IPS-NIHi11 (cell line): Measurements from ENCODE around the gene TENT4A.
"Not testable (repeated sequence)": the region's sequence is repeated elsewhere in the genome, so short reads cannot be mapped to it uniquely, and the experiment has no call there.

Source experiments
- DNase-seq: peaks from one replicate; pipeline ENCODE4 v3.0.0; 2012; ENCODE audit warnings: mixed read lengths, low spot score

The TENT4A gene

DNA sequence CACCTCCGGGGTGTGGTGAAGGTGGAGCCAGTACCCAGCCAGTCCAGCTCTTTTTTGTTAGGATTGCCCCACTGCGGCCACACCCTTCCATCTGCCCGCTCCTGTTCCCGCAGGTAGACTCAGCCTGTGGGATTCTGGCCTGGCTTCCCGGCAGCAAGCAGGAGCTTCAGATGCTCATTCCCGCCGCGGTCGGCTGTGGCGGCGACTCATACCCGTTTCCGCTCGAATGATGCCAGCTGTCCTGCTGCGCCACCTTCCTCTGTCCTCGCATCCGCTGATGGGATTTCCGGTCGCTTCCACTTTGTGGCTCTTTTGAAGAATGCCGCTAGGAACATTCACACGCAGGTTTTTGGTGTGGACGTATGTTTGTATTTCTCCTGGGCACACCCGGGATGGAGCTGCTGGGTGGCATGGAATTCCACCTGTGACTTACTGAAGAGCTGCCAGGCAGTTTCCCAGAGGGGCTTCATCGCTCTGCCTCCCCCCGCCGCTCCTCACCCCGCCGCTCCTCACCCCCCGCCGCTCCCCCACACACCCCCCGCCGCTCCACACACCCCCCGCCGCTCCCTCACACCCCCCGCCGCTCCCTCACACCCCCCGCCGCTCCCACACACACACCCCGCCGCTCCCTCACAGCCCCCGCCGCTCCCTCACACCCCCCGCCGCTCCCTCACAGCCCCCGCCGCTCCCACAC is 60.3 kb downstream of the TENT4A start:
- DNase-seq: no peak

DNA sequence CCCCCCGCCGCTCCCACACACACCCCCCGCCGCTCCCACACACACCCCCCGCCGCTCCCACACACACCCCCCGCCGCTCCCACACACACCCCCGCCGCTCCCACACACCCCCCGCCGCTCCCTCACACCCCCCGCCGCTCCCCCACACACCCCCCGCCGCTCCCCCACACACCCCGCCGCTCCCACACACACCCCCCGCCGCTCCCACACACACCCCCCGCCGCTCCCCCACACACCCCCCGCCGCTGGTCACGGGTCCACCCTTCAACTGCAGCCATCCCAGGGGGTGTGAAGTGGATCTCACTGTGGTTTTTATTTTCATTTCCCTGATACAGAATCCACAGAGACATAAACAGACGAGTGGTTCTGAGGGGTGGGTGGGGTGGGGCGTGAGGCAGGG is 61.0 kb downstream of the TENT4A start:
- not testable (repeated sequence) for DNase-seq

DNA sequence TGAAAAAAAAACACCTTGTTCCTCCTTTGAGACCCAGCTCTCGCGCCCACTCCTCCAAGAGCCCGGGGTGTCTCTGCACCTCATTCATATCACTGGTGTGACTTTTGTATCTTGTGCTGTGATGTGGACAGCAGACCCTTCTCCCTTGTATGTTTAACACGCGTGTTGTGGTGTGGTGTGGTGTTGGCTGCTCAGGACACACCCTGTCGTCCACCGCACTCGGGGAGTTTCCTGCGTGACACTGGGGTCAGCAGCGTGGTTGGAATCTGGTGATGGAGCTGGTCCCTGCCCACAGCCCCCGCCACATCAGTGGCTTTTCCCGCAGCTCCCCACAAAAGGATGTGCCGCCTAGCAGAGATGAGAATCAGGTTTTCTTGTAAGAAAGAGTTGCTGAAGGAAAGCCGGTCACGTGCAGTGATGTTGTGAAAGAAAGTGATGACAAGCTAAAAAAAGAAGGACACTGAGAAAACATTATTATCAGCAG is 61.5 kb downstream of the TENT4A start:
- no peak for DNase-seq

DNA sequence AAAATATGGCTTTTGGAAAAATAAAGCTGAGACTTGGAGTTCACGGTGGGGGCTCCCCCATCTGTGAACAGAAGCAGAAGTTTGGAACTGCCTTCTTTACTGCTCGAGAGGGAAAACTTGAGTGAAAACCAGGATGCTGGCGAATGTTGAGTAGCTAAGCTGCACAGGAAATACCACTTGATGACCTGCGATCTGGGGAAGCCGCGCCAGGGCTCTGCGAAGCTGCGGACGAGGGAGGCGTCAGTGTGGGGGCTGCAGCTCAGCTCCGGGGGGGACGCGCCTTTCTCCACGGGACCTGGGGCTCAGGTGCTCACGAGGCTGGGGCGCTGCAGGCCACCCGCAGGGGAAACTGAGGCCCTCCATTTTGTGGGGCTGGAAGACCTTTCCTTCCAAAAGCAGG is 62.3 kb downstream of the TENT4A start:
- no peak for DNase-seq

DNA sequence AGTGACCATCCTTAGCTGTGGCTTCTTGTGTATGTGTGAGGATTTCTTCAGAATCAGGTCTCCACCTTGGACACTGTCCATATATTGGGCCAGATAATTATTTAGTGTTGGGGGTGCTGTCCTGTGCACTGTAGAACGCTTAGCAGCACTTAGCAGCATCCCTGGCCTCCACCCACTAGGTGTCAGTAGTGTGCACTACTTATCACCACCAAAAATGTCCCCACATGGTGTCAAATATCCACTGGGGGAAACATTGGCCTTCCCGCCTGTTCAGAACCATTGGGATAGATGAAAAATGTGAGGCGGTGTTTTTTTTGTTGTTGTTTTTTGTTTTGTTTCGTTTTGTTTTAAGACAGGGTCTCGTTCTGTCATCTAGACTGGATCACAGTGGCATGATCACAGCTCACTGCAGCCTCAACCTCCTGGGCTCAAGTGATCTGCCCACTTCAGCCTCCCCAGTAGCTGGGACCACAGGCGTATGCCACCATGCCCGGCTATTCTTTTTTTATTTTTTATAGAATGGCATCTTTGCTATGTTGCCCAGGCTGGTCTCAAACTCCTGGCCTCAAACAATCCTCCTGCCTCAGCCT is 67.7 kb downstream of the TENT4A start:
- DNase-seq: no peak

DNA sequence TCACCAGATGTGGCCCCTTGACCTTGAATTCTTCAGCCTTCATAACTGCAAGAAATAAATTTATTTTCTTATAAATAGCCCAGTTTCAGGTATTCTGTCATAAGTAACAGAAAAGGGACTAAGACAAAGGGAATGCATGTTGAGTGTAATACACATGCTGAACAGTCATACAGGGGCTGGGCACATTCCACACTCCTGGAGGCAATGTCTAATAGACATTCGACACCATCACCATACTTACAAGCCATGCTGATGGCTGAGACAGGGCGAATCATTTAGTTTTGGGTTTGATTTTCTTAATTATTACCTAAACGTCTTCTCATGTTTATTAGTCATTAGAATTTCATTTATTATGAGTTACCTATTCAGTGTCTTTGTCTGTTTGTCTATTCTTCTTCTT is 68.5 kb downstream of the TENT4A start:
- no peak for DNase-seq

DNA sequence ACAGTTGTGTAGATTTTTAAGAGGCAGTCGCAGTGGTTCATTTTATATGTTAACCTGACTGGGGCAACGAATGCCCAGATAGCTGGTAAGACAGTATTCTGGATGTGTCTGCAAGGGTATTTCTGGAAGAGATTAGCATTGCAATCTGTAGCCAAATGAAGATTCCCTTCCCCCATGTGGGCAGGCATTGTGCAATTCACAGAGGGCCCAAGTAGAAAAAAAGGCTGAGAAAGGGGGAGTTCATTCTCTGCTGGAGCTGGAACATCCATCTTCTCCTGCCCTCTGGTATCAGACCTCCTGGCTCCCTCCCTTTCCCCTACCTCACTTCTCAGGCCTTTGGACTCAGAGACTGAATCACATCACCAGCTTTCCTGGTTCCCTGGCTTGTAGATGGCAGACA is 70.6 kb downstream of the TENT4A start:
- DNase-seq: no peak

DNA sequence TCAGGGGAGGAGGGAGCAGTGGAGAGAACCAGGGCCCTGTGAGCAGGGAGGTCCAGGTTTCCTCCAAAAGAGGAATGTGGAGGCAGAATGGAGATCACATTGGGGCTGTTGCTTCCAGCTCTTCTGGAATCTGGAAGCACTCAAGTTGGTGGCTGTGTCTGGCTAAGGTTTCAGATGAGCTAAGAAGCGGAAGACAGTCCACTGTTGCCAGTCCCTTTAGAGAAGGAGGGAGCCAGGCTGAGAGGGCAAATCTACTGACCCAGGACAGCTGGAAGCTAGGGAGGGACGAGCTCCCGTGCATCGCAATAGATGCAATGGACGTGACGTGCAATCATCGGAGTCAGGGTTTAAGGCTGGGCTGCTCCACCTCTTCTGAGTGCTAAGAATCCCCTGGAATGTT is 71.2 kb downstream of the TENT4A start:
- DNase-seq: no peak

DNA sequence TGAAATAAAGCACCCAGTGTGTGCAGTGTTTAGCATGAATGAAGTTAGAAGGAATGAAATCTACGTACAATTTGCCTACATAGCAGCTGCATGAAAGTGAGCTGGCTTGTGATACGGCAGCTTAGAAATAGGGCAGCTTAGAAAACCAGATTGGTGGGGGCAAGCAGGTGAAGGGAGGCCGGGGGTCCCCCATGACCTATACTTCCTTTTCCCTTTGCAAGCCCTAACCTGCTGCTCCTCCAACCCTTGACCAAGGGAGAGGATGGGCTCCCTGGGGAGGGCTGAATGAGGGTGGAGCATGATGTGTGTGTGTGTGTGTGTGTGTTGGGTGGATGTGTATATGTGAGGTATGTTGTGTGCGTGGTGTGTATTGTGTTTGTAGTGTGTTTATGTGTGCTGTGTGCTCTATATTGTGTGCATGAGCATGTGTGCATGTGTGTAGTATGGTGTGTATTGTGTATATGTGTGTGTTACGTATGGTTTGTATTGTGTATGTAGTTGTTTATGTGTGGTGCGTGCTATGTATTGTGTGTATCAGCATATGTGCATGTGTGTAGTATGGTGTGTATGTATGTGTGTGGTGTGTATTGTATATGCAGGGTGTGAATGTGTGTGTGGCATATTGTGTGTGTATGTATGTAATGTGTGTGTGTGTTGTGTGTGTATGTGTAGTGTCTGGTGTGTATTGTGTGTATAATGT is 72.1 kb downstream of the TENT4A start:
- no peak for DNase-seq

DNA sequence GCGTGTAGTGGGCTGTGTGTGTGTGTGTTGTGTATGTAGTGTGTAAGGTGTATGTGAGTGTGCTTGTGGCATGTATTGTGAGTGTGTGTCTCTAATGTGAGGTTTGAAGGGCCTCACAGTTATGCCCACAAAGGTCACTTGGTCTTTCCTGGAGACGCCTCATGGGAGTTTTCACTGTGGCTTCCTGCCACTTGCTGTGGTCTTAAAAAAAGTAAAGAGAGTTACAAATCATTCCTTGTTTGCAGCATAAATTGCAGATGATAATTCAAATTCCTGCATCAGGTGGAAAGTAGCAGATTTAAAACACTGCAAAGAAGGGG is 72.6 kb downstream of the TENT4A start:
- DNase-seq: no peak

DNA sequence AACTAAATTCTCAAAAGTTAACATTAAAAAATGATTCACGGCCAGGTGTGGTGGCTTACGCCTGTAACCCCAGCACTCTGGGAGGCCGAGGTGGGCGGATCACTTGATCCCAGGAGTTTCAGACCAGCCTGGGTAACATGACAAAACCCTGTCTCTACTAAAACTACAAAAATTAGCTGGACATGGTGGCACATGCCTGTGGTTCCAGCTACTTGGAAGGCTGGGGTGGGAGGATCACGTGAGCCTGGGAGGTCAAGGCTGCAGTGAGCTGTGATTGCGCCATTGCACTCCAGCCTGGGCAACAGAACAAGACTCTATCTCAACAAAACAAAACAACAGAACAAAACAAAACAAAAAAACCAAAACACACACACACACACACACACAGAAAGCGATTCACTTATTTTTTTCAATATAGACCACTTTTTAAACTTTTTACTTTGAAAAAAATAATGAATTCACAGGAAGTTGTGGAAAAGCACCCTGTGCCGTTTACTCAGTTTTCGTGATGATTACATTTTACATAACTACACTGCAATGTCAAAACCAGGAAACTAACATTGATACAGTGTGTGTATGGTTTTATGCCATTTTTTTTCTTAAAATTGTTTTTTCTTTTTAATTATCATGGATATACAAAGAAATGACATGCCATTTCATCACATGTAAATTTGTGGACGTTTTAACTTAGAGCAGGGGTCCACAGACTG is 73.7 kb downstream of the TENT4A start:
- DNase-seq: no peak

DNA sequence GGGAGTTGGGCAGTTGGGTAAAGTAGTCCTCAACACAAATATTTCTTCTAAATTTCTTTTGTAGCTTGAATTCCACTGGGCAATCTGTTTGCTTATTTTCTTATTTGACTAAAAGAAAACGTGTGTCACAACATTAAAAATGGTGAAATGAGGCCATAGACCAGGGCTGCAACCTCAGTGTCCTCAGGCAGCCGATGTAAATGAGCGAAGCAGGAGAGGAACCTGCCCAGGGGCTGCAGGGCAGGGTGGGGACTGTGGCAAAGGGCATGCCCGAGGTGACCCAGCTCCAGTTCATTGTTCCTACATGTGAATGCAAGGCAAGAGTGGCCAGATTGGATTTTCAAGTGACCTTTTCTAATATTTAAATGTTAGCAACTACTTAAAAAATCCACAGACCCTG is 74.7 kb downstream of the TENT4A start:
- no peak for DNase-seq

DNA sequence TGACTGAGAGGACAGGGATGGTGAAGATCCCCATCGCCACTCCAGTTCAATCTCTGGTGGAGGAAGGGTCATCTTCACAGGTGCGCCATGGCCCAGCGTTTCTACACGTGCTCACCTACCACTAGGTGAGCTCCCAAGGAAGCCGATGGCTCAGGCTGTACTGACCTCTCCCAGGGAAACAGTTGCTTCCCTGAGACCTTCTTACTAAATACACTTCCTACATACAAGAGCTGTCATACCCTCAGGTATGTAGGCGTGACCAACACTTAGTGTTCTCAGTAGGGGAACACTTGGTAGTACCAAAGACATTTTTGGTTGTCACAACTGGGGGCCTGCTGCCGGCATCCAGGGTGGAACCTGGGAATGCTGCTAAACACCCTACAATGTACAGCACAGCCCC is 75.2 kb downstream of the TENT4A start:
- DNase-seq: no peak

DNA sequence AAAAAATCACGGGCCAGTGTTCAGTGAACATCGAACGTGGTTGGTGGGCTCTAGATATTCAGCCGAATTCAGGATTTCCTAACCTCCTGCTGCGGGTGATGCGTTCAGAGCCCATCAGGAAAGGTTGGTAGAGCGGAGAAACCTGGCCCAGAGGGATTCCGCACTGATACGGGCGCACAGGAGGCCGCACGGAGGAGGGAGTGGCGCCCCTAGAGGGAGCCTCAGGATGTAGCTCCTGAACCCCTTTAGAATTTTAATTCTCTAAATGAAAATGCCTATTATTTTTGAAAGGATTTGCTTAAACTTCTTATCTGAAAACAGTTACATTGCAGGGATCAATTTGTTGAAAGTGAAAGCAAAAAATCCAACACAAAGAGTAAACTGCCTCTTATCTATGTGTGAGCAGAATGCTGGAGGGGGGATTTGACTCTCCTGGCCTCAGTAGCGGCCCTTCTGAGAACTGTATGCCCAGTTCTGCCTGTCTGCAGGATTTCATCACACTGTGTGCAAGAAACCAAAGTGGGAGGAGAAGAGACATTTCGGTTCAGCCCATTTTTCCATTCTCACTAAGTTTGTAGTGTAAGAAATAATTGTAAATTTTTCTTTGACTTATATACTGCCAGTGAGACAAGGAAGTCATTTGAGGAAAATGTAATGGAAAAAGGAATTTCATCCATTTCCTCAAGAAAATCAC is 75.9 kb downstream of the TENT4A start:
- peak; percentile 50 for DNase-seq

DNA sequence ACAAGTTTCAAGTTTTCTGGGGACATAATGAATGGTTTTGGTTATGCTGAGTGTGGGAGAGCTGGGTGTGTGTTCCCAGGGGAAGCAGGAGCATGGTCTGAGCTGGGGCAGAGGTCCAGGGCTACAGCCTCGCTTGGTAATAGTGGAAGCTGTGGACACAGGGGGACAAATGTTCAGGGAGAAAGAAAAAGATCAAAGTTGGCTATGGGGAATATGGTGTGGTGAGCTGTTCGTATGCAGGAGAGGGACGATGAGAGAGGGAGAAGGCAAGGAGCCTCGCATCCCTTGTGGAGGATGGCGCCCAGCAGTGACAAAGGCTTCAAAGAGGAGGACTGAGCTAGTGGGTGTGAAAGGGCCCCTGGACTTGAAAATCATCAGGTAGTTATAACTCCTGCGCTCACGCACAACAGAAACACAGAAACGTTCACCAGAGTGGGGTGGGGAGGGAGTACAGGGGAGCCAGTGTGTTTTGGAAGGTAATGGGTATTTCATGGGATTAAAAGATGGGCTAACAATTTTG is 77.2 kb downstream of the TENT4A start:
- no peak for DNase-seq

DNA sequence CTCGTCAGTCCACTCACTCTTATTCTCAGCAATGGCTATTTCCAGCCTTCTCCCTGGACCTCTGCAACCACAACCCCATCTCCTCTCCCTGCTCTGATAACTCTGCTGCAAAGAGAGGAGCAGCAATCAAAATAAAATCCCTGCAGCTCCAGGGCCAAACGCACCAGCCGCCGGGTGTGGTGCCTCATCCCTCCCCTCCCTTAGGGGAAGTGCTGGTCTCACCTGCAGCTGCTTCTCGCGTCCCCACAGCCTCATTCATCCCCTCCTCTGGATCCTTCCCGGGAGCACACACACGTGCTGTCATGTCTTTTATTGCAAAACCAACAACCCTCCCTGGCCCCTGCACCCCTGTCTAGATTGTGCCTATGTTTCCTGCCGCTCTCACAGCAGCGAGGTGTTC is 77.8 kb downstream of the TENT4A start:
- no peak for DNase-seq

DNA sequence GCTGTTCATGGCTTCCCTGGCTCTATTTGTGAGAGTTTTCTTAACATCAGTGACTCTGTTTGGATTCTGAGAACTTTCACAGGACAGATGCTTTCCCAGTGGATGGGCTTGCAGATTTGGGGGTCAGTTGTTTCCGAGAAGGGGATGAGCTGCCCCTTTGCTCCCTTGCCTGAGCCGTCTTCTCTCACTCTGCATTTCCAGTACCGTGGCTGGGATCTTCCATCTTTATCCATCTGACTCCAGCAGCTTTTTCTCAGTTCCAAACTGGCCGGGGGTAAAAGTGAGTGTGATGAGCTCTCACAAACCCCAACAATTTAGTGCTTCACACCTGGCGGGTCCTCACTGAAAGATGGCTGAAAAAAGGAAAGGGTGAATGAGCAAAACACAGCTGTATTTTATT is 79.1 kb downstream of the TENT4A start:
- DNase-seq: no peak

DNA sequence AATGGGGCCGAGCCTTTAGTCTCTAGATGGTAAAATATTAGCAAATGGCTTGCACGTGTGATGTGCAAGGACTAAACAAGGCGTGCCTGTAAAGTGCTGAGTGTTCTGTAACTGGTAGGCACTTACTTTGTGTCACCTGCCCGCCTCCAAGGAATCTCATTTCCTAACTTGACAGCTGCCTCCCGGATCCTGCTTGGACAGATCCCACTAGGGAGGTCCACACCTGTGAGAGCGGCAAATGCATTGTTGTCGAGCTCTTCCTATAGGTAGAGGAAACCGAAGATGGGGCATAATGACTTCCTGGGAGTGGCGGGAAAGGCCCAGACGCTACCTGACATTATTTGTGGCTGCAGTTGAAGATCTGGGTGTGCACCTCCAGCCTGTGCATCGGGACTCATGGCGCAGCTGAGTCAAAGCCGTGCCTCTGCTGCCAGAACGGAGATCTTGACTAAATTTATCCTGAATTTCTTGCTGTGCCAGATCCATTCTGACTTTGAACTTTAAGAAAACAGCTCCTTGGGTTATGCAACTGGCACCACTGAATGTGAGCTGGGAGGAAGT is 79.8 kb downstream of the TENT4A start:
- DNase-seq: no peak

DNA sequence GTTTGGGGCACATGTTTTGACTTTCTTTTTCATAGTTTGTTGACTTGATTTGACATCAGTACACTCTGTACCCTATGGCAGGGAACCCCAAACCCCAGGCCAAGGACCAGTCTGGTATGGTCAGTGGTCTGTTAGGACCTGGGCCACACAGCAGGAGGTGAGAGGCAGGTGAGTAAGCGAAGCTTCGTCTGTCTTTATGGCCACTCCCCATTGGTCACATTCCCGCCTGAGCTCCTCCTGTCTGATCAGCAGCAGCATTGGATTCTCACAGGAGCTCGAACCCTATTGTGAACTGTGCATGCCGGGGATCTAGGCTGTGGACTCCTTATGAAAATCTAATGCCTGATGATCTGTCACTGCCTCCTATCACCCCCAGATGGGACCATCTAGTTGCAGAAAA is 88.0 kb downstream of the TENT4A start:
- DNase-seq: no peak

DNA sequence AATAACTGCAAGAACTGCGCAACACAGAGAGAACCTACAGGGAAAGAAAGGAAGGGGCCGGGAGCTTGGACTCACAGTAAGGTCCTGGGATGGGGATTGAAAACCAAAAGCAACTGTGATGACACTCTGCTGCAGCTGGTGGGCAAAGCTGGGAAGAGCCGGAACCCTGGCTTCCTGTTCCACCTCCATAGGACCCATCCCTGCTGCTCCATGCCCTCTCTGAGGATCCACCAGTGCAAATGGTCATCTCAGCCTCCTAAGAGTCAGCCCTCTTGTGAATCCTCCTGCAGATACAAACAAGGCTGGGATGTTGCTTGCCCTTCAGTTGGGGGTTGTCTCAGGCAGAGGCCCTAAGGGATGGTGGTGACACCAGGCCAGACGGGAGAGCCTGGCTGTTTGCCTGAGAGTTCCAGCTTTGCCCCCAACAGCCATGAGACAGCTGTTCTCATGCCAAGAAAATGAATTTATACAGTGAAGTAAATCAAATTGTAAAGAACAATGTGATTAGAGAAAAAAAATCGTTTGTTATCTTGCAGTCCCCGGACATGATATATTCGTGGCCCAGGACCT is 90.8 kb downstream of the TENT4A start:
- DNase-seq: no peak

DNA sequence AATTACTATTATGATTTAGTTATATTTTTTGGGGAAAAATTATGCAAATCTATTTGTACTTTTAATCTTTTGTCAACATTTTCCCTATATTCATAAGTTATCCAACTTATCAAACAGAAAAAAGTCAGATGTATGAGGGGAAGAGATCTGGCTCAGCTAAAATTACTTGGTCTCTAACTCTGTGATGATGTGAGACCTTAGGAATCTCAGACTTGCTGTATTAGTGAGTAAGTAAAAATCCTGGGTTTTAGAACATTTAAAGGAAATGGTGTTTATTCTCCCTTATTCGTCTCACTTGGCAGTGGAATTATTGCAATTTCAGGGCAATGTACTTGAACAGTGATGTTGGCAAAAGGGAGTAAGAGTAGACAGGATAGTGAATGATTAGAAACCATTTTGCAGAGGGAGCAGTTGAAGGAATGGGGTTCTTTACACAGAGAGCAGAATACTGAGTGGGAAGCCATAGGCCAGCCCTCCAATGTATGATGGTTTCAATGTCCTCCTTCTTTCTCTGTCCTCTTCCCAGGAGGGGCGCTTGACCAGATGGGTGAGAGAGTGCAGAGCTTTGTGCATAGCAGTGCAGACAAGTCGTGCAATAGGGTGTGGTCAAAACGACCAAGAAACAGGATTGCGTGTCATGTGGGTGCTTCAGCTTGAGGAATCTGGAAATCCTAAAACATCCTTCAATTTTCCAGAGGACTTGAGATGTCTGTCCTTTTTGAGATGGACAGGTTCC is 91.7 kb downstream of the TENT4A start:
- DNase-seq: no peak
